Liver (tissue), 9 donors: ENCODE results near the gene CORT. TPM values are rescaled to one million over a fixed set of nuclear protein-coding genes. Genes with fewer than 3 reads are reported as not detected.
"Not testable (repeated sequence)": the region's sequence is repeated elsewhere in the genome, so short reads cannot be mapped to it uniquely, and the experiment has no call there.

Experiments used
- DNase-seq: peaks from one replicate; pipeline ENCODE4 v3.0.0-alpha.2; 2017; ENCODE audit warnings: low spot score
- H3K27ac ChIP-seq, 2 donors: one replicate each; pipeline ENCODE4 v1.7.0; 2013; ENCODE audit warnings: inconsistent platforms in 2 of 2, low read length in 2 of 2, control low read depth in 1 of 2, low read depth in 1 of 2, mild to moderate bottlenecking in 1 of 2
- H3K27me3 ChIP-seq, 4 donors: one replicate each; pipeline versions ENCODE4 v1.6.1 to v1.7.0; 2013; ENCODE audit warnings: low read length in 3 of 4, inconsistent platforms in 1 of 4, mild to moderate bottlenecking in 1 of 4, moderate library complexity in 1 of 4; ENCODE audit not compliant: control insufficient read depth in 4 of 4, insufficient read depth in 4 of 4
- H3K36me3 ChIP-seq, 4 donors: one replicate each; pipeline versions ENCODE4 v1.6.1 to v1.7.0; 2013; ENCODE audit warnings: low read length in 3 of 4, mild to moderate bottlenecking in 3 of 4, low read depth in 1 of 4, moderate library complexity in 1 of 4; ENCODE audit not compliant: control insufficient read depth in 4 of 4, insufficient read depth in 3 of 4
- H3K4me1 ChIP-seq, 4 donors: one replicate each; pipeline versions ENCODE4 v1.6.1 to v1.7.0; 2013; ENCODE audit warnings: low read length in 3 of 4, mild to moderate bottlenecking in 3 of 4, moderate library complexity in 1 of 4; ENCODE audit not compliant: control insufficient read depth in 4 of 4, insufficient read depth in 4 of 4
- H3K4me3 ChIP-seq, 3 donors: one replicate each; pipeline versions ENCODE4 v1.6.1 to v1.7.0; 2013; ENCODE audit warnings: low read length in 3 of 3, control low read depth in 1 of 3, low read depth in 1 of 3, mild to moderate bottlenecking in 1 of 3
- H3K9ac ChIP-seq, 2 donors: one replicate each; pipeline ENCODE4 v1.7.0; 2013; ENCODE audit warnings: low read length in 2 of 2, mild to moderate bottlenecking in 2 of 2, moderate library complexity in 2 of 2, control low read depth in 1 of 2, low read depth in 1 of 2
- H3K9me3 ChIP-seq, 4 donors: one replicate each; pipeline versions ENCODE4 v1.6.1 to v1.7.0; 2013; ENCODE audit warnings: low read length in 3 of 4; ENCODE audit not compliant: control insufficient read depth in 4 of 4
- FOXA1 ChIP-seq: IDR thresholded peaks from 2 replicates; pipeline ENCODE4 v1.6.1; 2016; ENCODE audit warnings: antibody characterized with exemption
- GABPA ChIP-seq, 2 donors: IDR thresholded peaks in 1 of 2; conservative IDR thresholded peaks in 1 of 2; 2 replicates each; pipeline ENCODE4 v1.6.1; 2016; ENCODE audit warnings: antibody characterized with exemption in 2 of 2, mild to moderate bottlenecking in 1 of 2, moderate library complexity in 1 of 2
- HNF4A ChIP-seq, 2 donors: conservative IDR thresholded peaks; 2 replicates each; pipeline ENCODE4 v1.6.1; 2016; ENCODE audit warnings: antibody characterized with exemption in 2 of 2, mild to moderate bottlenecking in 2 of 2
- HNF4G ChIP-seq: IDR thresholded peaks from 2 replicates; pipeline ENCODE4 v1.6.1; 2016; ENCODE audit warnings: antibody characterized with exemption
- JUND ChIP-seq, 2 donors: IDR thresholded peaks; 2 replicates each; pipeline ENCODE4 v1.6.1; 2016; ENCODE audit warnings: antibody characterized with exemption in 2 of 2
- NR2F2 ChIP-seq: IDR thresholded peaks from 2 replicates; pipeline ENCODE4 v1.6.1; 2016; ENCODE audit warnings: antibody characterized with exemption
- RAD21 ChIP-seq, 2 donors: IDR thresholded peaks; 2 replicates each; pipeline ENCODE4 v1.6.1; 2016; ENCODE audit warnings: antibody characterized with exemption in 2 of 2, mild to moderate bottlenecking in 2 of 2
- RXRA ChIP-seq, 2 donors: IDR thresholded peaks; 2 replicates each; pipeline ENCODE4 v1.6.1; 2017 to 2018; ENCODE audit warnings: antibody characterized with exemption in 2 of 2, mild to moderate bottlenecking in 1 of 2
- SP1 ChIP-seq: IDR thresholded peaks from 2 replicates; pipeline ENCODE4 v1.6.1; 2018; ENCODE audit warnings: antibody characterized with exemption, mild to moderate bottlenecking
- TAF1 ChIP-seq: conservative IDR thresholded peaks from 2 replicates; pipeline ENCODE4 v1.6.1; 2016; ENCODE audit warnings: antibody characterized with exemption, mild to moderate bottlenecking
- YY1 ChIP-seq: IDR thresholded peaks from 2 replicates; pipeline ENCODE4 v1.6.1; 2016; ENCODE audit warnings: antibody characterized with exemption, mild to moderate bottlenecking
- WGBS: extraction: QIAGEN DNeasy Blood & Tissue Kit; methylation state at CpG from one replicate; pipeline ENCODE4 v1.1.7; 2013; 5-methylcytosine and 5-hydroxymethylcytosine counted together
- polyA plus RNA-seq, 2 donors: library from polyadenylated mRNA; stranded (reverse) in 1 of 2; unstranded in 1 of 2; fragments of 200-250 nt in 1 of 2; fragments of >200 nt in 1 of 2; fragmentation: Nextera tagmentation in 1 of 2; extraction: Ambion mirVana in 1 of 2; gene quantifications; one replicate each; pipeline versions ENCODE4 v1.2.1 to v1.2.3, GENCODE V29; 2013 to 2015
- total RNA-seq, 2 donors: library from RNA; depleted of rRNA; stranded (reverse); fragments of >200 nt; gene quantifications; one replicate each; pipeline ENCODE4 v1.2.3, GENCODE V29; 2014
- TF ChIP-seq, protein P1 (sequence below): IDR thresholded peaks from 2 replicates; pipeline ENCODE4 v1.6.1; 2016; ENCODE audit warnings: antibody characterized with exemption, mild to moderate bottlenecking
- TF ChIP-seq, protein P2 (sequence below): IDR thresholded peaks from 2 replicates; pipeline ENCODE4 v1.6.1; 2016; ENCODE audit warnings: antibody characterized with exemption
- TF ChIP-seq, protein P3 (sequence below): IDR thresholded peaks from 2 replicates; pipeline ENCODE4 v1.6.1; 2016; ENCODE audit warnings: antibody characterized with exemption
- TF ChIP-seq, protein P4 (sequence below): IDR thresholded peaks from 2 replicates; pipeline ENCODE4 v1.6.1; 2016; ENCODE audit warnings: antibody characterized with exemption
- TF ChIP-seq, protein P5 (sequence below): fragments of 150-350 bp; IDR thresholded peaks from 2 replicates; pipeline ENCODE4 v1.5.1; 2017; ENCODE audit warnings: improper control_type of control experiment, low read depth, low read length; ENCODE audit not compliant: missing input control
- donor health status: healthy.
- donor health status: healthy.
- donor health status: healthy.
- donor health status: healthy.
- donor health status: healthy.

CORT gene
- total and polyA plus RNA-seq, 4 donors: 0.05 to 0.28 (median 0.13) TPM

DNA sequence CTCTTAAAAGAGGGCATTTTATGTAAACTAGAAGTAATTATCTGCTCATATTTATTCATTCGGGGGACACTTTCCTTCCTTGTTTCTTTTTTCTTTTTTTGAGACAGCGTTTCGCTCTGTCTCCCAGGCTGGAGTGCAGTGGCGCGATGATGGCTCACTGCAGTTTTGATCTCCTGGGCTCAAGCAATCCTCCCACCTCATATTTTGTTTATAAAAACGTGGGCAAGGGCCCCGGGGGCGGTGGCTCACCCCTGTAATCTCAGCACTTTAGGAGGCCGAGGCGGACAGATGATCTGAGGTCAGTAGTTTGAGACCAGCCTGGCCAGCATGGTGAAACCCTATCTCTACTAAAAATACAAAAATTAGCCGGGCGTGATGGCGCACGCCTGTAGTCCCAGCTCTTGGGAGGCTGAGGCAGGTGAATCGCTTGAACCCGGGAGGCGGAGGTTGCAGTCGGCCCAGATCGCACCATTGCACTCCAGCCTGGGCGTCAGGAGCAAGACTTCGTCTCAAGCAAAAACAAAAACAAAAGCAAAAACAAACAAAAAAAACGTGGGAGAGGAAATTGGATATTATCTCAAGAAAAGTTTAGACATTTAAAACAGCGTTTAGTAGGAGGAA, 23.4 kb downstream of the CORT start (continued):
- TF ChIP-seq, protein P1, sequence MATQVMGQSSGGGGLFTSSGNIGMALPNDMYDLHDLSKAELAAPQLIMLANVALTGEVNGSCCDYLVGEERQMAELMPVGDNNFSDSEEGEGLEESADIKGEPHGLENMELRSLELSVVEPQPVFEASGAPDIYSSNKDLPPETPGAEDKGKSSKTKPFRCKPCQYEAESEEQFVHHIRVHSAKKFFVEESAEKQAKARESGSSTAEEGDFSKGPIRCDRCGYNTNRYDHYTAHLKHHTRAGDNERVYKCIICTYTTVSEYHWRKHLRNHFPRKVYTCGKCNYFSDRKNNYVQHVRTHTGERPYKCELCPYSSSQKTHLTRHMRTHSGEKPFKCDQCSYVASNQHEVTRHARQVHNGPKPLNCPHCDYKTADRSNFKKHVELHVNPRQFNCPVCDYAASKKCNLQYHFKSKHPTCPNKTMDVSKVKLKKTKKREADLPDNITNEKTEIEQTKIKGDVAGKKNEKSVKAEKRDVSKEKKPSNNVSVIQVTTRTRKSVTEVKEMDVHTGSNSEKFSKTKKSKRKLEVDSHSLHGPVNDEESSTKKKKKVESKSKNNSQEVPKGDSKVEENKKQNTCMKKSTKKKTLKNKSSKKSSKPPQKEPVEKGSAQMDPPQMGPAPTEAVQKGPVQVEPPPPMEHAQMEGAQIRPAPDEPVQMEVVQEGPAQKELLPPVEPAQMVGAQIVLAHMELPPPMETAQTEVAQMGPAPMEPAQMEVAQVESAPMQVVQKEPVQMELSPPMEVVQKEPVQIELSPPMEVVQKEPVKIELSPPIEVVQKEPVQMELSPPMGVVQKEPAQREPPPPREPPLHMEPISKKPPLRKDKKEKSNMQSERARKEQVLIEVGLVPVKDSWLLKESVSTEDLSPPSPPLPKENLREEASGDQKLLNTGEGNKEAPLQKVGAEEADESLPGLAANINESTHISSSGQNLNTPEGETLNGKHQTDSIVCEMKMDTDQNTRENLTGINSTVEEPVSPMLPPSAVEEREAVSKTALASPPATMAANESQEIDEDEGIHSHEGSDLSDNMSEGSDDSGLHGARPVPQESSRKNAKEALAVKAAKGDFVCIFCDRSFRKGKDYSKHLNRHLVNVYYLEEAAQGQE: no peak
- TF ChIP-seq YY1: no peak
- TF ChIP-seq, protein P2, sequence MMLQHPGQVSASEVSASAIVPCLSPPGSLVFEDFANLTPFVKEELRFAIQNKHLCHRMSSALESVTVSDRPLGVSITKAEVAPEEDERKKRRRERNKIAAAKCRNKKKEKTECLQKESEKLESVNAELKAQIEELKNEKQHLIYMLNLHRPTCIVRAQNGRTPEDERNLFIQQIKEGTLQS: no peak
- no peak for TF ChIP-seq NR2F2

DNA sequence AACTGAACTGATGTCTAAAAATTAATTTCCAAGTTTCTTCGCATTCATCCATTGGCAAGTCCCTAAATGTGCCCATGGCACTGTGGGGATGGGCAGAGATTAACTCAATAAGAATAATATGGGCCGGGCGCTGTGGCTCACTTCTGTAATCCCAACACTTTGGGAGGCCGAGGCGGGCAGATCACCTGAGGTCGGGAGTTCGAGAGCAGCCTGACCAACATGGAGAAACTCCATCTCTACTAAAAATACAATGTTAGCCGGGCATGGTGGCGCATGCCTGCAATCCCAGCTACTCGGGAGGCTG, 24.4 kb downstream of the CORT start:
- H3K27ac ChIP-seq: peak overlapping the region in 1 of 2 donors; percentile 64
- not testable (repeated sequence) for H3K9ac ChIP-seq, H3K27me3 ChIP-seq, H3K9me3 ChIP-seq, H3K36me3 ChIP-seq, DNase-seq
- H3K4me1 ChIP-seq: peaks cover 3 to 52% (median 38%) of the 10 kb centered on the region in 4 donors
- WGBS: 94% methylated on average over 10 of the region's 10 CpGs
- peak overlapping the region; percentile 86 to 96 (median 91) for H3K4me3 ChIP-seq

DNA sequence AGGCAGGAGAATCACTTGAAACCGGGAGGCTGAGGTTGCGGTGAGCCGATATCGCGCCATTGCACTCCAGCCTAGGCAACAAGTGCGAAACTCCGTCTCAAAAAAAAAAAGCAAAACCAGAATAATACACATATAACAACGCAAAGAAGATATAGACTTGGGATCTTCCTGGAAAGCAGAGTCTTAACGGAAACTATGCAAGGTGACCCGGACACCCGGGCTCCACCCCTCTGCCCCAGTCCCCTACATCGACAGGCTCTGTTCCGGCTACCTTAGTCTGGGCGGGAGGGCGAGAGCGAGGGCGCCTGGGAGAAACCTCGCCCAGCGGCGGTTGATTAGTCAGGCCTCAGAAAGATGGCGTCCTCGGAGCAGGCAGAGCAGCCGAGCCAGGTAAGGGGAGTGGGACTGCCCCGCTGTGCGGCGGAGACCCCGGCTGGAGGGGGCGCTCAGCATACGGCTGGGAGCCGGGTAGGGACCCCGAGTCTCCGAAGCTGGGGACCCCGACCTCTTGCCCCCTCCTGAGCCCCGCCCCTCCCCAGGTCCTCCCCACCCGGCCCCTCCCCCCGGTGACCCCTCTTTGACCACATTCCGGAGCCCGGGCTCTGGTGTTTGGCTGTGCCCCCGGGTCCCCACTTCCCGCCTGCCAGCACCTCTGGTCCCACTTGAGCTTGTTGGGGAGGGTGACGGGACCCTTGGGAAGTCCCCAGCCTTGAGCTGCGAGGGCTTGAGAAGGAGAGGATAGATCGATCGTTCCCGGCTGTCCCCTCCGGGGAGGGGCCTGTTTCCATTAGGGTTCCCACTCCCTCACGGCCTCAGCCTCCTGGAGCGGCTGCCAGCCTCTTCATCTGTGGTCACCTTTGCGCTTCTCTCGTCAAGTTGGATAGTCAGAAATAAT, 25.0 kb downstream of the CORT start, which contains the start of gene PEX14:
Gene PEX14, plus strand, starts transcription at position 338 of the 895 bp plus-strand sequence. Its CDS starts 17 bp downstream, at position 355.
- H3K9me3 ChIP-seq: no peaks in the 10 kb centered on the region
- peak; percentile 82 for DNase-seq
- peaks cover 0 to 4% (median 0%) of the 10 kb centered on the region in 4 donors for H3K36me3 ChIP-seq
- H3K9ac ChIP-seq: peak within 1 kb of the TSS; percentile 56 to 94
- peak within 1 kb of the TSS; percentile 64 to 83 for H3K27ac ChIP-seq
- WGBS: 12% methylated on average over 50 of the region's 50 CpGs
- peak within 1 kb of the TSS; percentile 86 to 96 (median 91) for H3K4me3 ChIP-seq
- H3K4me1 ChIP-seq: peaks cover 7 to 56% (median 43%) of the 10 kb centered on the region in 4 donors
- H3K27me3 ChIP-seq: no peaks in the 10 kb centered on the region
- TF ChIP-seq JUND (IDR thresholded peaks at IDR 0.05) (no peak), SP1 (peak; percentile 40), HNF4G (no peak), FOXA1 (peak; percentile 20), YY1 (peak; percentile 97), NR2F2 (peak; percentile 38), GABPA (IDR thresholded peaks at IDR 0.05 in 1 of 2, conservative IDR thresholded peaks at IDR 0.05 in 1 of 2) (no peak), TAF1 (no peak), RAD21 (IDR thresholded peaks at IDR 0.05) (no peak), HNF4A (conservative IDR thresholded peaks at IDR 0.05) (peak; percentile 21 to 47), RXRA (IDR thresholded peaks at IDR 0.05) (peak; percentile 56 to 69)
- TF ChIP-seq, protein P2: no peak
- TF ChIP-seq, protein P3, sequence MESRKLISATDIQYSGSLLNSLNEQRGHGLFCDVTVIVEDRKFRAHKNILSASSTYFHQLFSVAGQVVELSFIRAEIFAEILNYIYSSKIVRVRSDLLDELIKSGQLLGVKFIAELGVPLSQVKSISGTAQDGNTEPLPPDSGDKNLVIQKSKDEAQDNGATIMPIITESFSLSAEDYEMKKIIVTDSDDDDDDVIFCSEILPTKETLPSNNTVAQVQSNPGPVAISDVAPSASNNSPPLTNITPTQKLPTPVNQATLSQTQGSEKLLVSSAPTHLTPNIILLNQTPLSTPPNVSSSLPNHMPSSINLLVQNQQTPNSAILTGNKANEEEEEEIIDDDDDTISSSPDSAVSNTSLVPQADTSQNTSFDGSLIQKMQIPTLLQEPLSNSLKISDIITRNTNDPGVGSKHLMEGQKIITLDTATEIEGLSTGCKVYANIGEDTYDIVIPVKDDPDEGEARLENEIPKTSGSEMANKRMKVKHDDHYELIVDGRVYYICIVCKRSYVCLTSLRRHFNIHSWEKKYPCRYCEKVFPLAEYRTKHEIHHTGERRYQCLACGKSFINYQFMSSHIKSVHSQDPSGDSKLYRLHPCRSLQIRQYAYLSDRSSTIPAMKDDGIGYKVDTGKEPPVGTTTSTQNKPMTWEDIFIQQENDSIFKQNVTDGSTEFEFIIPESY: peak; percentile 91
- TF ChIP-seq, protein P1: no peak
- TF ChIP-seq, protein P4, sequence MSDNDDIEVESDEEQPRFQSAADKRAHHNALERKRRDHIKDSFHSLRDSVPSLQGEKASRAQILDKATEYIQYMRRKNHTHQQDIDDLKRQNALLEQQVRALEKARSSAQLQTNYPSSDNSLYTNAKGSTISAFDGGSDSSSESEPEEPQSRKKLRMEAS: peak; percentile 42
- TF ChIP-seq, protein P5, sequence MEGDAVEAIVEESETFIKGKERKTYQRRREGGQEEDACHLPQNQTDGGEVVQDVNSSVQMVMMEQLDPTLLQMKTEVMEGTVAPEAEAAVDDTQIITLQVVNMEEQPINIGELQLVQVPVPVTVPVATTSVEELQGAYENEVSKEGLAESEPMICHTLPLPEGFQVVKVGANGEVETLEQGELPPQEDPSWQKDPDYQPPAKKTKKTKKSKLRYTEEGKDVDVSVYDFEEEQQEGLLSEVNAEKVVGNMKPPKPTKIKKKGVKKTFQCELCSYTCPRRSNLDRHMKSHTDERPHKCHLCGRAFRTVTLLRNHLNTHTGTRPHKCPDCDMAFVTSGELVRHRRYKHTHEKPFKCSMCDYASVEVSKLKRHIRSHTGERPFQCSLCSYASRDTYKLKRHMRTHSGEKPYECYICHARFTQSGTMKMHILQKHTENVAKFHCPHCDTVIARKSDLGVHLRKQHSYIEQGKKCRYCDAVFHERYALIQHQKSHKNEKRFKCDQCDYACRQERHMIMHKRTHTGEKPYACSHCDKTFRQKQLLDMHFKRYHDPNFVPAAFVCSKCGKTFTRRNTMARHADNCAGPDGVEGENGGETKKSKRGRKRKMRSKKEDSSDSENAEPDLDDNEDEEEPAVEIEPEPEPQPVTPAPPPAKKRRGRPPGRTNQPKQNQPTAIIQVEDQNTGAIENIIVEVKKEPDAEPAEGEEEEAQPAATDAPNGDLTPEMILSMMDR: no peak
